Kidney glomerular epithelial cell (primary cell): ENCODE data around the gene TGFBR3L.
"Not testable (repeated sequence)": the region's sequence is repeated elsewhere in the genome, so short reads cannot be mapped to it uniquely, and the experiment has no call there.

ENCODE experiments used
- DNase-seq: peaks from one replicate; lab custom pipeline; 2025; lab: John Stamatoyannopoulos, UW

TGFBR3L gene

DNA sequence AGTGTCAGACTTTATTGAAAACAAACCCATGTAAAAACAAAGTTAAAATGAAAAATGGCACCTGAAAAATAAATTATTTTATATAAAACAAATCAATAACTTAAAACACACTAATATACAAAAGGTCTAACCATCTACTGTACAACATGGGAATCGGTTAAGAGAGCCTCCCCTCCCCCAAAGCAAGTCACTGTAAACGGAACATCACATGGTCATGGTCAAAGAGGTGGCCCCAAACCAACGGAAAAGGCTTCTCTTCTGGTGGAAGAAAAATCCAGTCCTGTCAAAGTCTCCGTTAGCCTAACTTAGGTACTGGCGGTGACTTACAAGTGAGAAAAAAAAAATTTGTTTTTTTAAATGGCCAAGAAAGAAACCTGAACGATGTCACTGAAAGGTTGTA, 44.6 kb downstream of the TGFBR3L start:
- DNase-seq, result no peak

DNA sequence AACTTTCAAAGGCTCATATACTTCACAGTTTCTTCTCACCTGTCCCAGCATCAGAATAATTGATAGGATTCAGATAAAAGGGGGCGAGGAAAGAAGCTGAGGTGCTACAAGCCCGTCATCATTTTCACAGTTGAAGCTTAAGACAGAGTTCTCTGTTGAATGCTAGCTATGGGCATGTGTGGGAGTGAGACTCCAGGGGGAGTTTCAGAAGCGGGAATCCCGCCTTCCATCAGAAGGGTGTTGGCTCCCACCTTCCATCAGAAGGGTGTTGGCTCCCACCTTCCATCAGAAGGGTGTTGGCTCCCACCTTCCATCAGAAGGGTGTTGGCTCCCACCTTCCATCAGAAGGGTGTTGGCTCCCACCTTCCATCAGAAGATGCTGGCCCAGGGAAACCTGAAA, 46.5 kb downstream of the TGFBR3L start:
- not testable (repeated sequence) for DNase-seq

GRCh38 chr19:7961920-7962626, 47.4 kb downstream of the TGFBR3L start:
- no peak for DNase-seq

DNA sequence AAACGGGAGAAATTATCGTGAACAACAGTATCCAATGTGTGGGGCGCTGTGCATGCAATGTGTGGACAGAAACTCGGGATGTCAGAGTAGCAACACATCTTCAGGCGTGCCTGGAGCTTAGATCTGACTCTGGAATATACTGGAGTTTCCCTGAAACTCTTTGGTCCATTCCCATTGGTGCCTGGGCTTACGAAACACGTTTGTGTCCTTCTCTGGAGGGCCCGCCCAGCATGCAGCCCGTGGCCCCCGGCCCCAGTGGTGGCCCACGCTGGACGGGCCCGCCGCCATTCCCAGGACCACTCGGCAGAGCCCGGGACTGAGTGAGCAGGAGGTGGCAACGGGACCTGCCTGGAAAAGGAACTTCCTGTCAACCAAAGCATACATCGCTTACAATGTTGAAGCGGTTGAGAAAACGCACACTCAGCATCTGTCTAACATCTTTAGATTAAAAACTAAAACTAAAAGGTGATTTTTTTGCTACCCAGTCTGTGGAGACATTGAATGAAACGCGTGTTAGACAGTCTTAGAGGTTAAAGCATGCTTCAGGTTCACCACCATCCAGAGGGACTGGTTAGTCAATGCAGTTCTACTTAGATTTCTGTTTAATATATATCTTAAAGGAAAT, 48.1 kb downstream of the TGFBR3L start:
- DNase-seq, result no peak

DNA sequence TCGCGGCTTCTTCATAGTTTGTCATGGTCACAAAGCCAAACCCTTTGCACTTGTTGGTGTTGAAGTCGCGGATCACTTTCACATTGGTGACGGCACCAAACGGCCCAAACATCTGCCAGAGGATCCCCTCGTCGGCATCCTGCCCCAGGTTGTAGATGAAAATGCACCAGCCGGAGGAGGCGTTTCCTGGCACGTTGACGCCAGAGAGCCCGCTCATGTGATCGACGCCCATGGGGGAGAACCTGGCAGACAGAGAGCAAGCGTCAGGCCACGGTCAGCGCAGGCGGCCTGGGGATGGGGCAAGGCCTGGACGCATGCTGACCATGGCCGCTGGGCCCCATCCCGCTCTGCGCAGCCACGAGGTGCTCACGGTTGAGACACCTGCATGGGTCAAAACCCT, 48.9 kb downstream of the TGFBR3L start:
- no peak for DNase-seq

GRCh38 chr19:7965259-7965841, 50.7 kb downstream of the TGFBR3L start:
- no peak for DNase-seq

- DNase-seq, result no peak
These were observed 51.5 kb downstream of the TGFBR3L start for GRCh38 chr19:7965921-7966665.

DNA sequence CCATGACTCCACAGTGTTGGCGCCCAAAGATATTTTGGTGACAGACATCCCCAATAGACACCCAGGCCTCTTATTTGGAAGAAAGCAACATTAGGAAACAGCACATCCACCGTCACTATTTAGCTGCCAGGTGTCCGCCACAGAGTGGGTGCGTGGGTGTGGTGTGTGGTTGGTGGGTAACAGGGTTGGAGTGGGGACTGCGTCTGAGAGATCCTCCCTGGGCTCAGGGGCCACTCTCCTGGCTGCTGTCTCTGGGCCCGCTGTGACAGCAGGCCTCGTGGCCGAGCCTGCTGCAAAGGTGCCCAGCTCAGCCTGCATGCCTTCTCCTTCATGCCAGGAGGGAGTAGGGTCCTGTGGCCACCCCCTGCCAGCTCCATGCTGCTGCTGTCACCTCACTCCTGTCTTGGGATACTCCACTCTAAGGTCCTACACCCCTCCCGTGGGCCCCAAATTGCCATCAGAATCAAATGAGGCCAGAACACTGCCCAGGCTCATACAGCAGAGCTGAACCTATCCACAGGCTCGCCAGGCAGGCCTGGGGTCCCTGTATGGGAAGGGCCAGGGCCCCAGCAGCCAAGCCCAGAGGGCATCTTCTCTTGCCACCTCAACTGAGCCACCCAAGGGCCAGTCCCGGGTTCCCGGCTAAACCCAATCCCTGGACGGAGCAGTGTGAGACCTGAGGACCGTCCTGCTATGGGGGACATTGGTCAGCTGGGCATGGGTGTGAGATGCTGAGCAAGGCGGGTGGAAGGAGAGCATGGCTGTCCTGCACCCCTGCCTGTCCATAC, 53.6 kb downstream of the TGFBR3L start:
- no peak for DNase-seq
